HG02798 (cell line): ENCODE results near the gene FBXO30.

Source experiments
- ATAC-seq: cut with Tn5 transposase; IDR thresholded peaks from one replicate; pipeline ENCODE4 v1.9.1; 2021; ENCODE audit warnings: mild to moderate bottlenecking; ENCODE audit not compliant: unreplicated experiment, poor library complexity

Gene FBXO30

GRCh38 chr6:145819994-145820393 lies 5.4 kb upstream of the FBXO30 start:
- ATAC-seq = no peak

DNA sequence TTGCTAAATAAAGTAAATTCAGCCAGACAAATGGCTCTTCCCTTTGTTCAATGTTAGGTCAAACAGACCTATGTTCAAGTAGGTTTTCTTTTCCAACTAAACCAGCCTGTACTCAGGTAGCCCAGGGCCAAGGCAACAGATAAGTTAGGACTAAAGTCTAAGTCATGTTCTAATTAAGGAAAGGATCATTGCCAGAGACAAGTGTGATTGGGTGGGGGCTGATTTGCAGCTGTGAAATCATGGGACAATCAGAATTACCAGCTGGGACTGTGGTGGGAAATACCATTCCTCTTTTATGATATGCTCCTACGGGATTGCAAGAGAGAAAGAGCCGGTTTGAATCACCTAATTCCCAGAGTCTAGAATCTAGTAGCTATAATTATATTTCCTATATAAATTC lies 4.2 kb upstream of the FBXO30 start:
- ATAC-seq = no peak

- ATAC-seq = no peak
Measured at GRCh38 chr6:145816392-145816791, 1.8 kb upstream of the FBXO30 start.

- peak; percentile 4 for ATAC-seq
Measured at GRCh38 chr6:145815309-145816274, 997 bp upstream of the FBXO30 start.

DNA sequence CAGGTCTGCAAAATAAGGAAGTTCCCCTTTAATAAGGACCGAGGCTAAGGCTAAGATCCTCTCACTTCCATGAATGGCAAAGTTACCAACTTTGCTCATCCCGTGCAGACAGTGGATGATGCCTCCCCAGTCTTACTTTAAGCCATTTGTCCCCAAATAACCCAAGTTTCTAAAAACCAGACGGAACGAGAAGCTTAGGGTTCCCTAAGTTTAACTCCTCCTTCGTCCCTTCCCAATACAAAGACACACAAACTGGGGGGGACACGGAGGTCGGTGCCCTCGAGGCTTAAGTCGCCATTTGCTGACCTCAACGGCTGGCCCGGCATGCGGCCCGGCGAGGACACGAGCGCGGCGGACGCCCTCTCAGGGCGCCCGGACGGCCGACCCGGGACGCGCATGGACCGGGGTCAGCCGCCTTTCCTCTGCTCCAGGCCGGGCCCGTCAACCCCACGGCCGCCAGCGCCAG lies 527 bp downstream of the FBXO30 start:
- peak; percentile 12 for ATAC-seq

- no peak for ATAC-seq
Measured at GRCh38 chr6:145813285-145814034, 1.1 kb downstream of the FBXO30 start.

- no peak for ATAC-seq
Measured at GRCh38 chr6:145811741-145812140, 2.9 kb downstream of the FBXO30 start.

- no peak for ATAC-seq
Measured at GRCh38 chr6:145809785-145810184, 4.8 kb downstream of the FBXO30 start.

- peak; percentile 80 for ATAC-seq
Measured at GRCh38 chr6:145809211-145809610, 5.4 kb downstream of the FBXO30 start.

GRCh38 chr6:145808239-145808638 lies 6.4 kb downstream of the FBXO30 start:
- ATAC-seq = no peak

DNA sequence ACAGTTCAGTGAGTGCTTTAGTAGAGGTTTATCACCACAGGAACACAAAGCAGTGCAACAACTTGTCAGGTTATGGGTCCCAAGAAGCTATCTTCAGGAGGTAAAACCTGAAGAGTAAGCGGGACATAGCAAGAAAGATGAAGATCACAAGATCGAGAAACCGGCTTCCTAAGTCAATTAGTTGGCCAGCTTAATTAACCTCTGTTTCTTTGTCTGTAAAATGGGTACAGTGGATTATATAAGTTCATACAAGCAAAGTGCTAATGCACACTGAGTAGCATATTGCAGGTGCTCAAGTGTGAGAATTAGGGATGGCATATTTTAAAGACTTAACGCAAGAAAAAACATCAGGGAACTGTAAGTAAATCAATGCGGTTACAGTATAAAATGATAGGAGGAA lies 12.5 kb downstream of the FBXO30 start:
- no peak for ATAC-seq

DNA sequence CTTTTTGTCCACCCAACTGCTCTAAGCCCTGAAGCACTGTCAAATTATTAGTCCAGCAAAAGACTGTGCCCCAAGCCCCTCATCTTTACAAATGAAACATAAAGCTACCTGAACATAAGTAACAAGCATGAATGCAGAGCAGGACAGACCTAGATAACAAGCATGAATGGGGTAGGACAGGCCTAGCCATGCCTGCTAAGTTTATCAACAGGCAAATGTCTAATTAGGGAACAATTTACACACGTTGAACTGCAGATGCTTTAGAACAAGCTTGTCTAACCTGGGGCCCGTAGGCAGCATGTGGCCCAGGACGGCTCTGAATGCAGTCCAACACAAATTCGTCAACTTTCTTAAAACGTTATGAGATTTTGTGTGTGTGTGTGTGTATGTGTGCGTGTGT lies 13.6 kb downstream of the FBXO30 start:
- no peak for ATAC-seq

DNA sequence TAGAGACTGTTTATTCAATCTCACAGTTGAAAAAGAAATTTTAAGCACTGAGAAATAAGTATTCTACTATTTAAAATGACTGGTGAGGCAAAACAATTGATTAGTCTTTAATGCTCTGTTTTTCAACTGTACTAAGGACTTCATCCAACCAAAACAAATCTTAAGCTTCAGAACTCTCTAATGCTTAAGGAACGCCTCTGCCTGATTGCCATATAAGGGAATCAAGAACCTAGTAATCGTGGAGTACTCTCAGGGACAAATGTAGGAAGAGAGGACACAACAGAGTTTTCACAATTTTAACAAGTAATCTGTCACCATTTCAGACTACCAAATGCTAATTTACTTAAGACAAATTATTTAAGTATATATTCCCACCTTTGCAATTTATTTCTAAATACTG lies 16.1 kb downstream of the FBXO30 start:
- ATAC-seq = no peak

DNA sequence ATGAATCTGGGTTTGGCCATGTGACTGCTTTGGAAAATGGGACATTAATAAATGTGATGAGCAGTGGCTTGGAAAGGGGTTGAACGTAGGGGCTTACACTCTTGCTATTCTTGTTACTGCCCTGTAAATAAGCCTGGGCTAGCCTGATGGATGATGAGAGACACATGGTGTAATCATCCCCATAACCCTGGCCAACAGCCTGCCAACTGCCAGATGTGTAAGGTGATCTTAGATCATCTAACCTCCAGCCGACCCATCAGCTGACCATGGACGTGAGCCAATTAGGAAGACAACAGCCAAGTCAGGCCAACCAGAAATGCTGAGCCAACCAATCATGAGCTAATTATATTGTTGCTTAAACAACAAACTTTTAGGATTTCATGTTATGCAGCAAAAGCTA lies 25.2 kb downstream of the FBXO30 start:
- no peak for ATAC-seq

GRCh38 chr6:145787688-145788087 lies 26.9 kb downstream of the FBXO30 start:
- no peak for ATAC-seq

DNA sequence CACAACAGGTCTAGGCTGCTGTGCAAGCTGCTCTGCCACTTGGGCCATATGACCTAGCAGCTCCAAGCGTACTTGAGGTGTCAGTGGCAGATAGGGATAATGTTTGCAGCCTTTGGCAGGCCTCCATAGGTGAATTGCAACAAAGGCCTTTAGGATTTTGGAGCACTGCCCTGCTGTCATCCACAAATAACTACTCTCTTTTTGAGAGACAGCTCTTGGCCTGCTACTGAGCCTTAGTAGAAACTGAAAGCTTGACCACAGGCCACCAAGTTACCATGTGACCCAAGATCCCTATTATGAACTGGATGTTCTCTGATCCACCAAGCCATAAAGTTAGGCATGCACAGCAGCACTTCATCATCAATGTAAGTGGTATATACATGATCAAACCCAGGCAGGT lies 29.9 kb downstream of the FBXO30 start:
- peak; percentile 94 for ATAC-seq

DNA sequence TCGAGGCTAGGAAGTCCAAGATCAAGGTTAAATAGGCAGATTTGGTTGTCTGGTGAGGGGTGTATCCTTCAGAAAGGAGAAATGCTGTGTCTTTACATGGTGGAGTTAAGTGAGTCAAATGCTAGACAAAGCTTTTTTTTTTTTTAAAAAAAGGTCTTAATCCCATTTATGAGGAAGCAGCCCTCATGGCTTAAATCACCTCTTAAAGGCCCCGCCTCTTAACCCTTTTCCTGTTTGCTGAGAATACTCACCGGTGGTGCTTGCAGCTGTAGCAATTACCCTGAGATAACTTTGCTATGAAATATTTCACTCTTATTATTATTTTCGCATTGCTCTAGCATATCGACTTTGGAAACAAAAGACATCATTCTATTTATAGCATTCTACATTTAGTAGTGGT lies 30.8 kb downstream of the FBXO30 start:
- ATAC-seq = no peak

DNA sequence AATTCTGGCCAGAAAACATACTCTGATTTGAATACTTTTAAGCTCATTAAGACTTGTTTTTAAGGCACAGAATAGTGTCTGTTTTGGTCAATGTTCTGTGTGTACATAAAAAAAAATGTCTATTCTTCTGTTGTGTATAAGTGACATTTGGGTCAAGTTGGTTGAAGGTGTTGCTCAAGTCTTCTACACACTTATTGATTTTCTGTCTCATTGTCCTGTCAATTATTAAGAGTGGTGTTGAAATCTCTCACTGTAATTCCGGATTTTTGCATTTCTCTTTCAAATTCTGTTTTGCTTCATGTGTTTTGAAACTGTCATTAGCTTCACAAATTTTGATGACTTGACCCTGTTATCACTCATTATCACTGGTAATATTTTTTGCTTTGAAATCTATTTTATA lies 41.7 kb downstream of the FBXO30 start:
- no peak for ATAC-seq

- no peak for ATAC-seq
Measured at GRCh38 chr6:145765449-145765848, 49.1 kb downstream of the FBXO30 start.

DNA sequence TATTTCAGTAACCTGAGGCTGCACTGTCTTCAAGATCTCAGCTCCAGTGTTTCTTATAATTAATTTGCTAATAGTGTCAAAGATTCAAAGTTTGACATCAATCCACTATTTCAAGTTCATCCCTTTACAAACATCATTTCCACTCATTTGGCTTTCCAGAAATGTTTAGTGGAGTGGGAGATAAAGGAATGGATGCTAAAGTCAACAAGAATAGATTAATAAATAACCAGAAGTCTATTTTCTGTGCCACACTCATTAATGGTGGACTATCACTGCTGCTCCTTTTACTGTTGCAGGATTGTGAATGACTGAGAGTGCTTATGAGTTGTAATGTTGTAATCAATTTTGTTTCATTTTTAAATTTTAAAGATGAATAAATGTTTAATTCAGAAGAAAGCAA lies 50.9 kb downstream of the FBXO30 start:
- no peak for ATAC-seq

DNA sequence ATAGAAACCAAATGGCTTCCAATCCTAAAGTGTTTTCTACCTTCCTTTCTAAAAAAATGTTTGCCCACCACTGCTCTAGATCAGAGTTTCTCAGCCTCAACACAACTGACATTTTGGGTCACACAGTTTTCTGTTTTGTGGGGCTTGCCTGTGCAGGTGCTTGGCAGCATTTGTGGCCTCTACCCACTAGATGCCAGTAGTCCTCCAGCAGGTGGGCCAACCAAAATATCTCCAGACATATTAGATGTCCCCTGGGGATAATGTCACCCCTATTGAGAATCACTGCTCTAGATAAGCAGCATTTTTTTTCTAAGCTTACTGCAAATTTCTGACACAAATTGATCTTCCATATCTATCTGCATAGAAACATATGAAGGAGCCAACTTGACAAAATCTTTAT lies 53.0 kb downstream of the FBXO30 start:
- peak; percentile 82 for ATAC-seq
